K562 (cell line): ENCODE measurements around the gene TRIP6. TPM values are rescaled to one million over a fixed set of nuclear protein-coding genes. Genes with fewer than 3 reads are reported as not detected.

Experiments used
- ATAC-seq: fragments of 200-7000 bp; cut with Tn5 transposase; 3 replicates; pipeline ENCODE4 v1.9.1; 2020; ENCODE audit warnings: moderate library complexity
- BruUV-seq: library from RNA; stranded (reverse); fragments of 400-500 nt; replicated peaks from 2 replicates; lab custom pipeline; 2021; lab: Mats Ljungman, UMichigan
- CTCF ChIA-PET: fragments of 300-600 bp; formaldehyde crosslinking; extraction: SDS; loops from one replicate; lab custom pipeline; 2021; ENCODE audit warnings: low intra/inter-chr PET ratio; lab: Yijun Ruan, JAX
- POLR2A ChIA-PET: fragments of 300-600, 350-650 bp; sonication (Branson Sonifier 250); formaldehyde crosslinking; extraction: SDS; loops from one replicate; lab custom pipeline; 2021; ENCODE audit warnings: antibody characterized with exemption, inconsistent platforms; lab: Yijun Ruan, JAX
- DNase-seq, 4 experiments: peaks; one replicate each; pipeline versions ENCODE4 v3.0.0 to v3.0.0-alpha.2; 2011 to 2018; ENCODE audit warnings: low spot score in 3 of 4, mixed read lengths in 3 of 4; ENCODE audit errors: extremely low read depth in 1 of 4
- FAIRE-seq: peaks from 2 replicates; lab custom pipeline; 2011; peaks lifted over from hg19 to GRCh38; lab: Jason Lieb, UNC
- H2AFZ ChIP-seq: 2 replicates; pipeline ENCODE4 v1.6.0; 2011; ENCODE audit warnings: low read depth, low read length, control low read depth, inconsistent platforms
- H3K27ac ChIP-seq: fragments of 200-600 bp; 3 replicates; pipeline ENCODE4 v1.8.0; 2011; ENCODE audit warnings: low read depth, mild to moderate bottlenecking, control low read depth, inconsistent platforms, low read length, moderate library complexity, mixed read lengths; ENCODE audit errors: extremely low read depth
- H3K27me3 ChIP-seq, 2 experiments: fragments of 300-600 bp in 1 of 2; 2 replicates in 1 of 2; 3 replicates in 1 of 2; pipeline versions ENCODE4 v1.6.0 to v1.8.0; 2011; ENCODE audit warnings: inconsistent platforms in 2 of 2, low read length in 2 of 2, mild to moderate bottlenecking in 1 of 2, mixed read lengths in 1 of 2, moderate library complexity in 1 of 2; ENCODE audit not compliant: control insufficient read depth in 2 of 2, insufficient read depth in 2 of 2
- H3K36me3 ChIP-seq: fragments of 300-600 bp; 3 replicates; pipeline ENCODE4 v1.8.0; 2011; ENCODE audit warnings: mild to moderate bottlenecking, low read length, inconsistent platforms; ENCODE audit not compliant: control insufficient read depth, insufficient read depth
- H3K4me1 ChIP-seq, 2 experiments: fragments of 200-600 bp in 1 of 2; replicated peaks in 1 of 2; 2 replicates in 1 of 2; 3 replicates in 1 of 2; pipeline versions ENCODE4 v1.5.1 to v1.8.0; 2011; ENCODE audit warnings: inconsistent platforms in 2 of 2, low read length in 2 of 2, mild to moderate bottlenecking in 1 of 2, mixed read lengths in 1 of 2, moderate library complexity in 1 of 2; ENCODE audit not compliant: control insufficient read depth in 2 of 2, insufficient read depth in 2 of 2
- H3K4me2 ChIP-seq: 2 replicates; pipeline ENCODE4 v1.6.1; 2011; ENCODE audit warnings: low read length, control low read depth, inconsistent platforms, mixed read lengths; ENCODE audit not compliant: insufficient read depth
- H3K4me3 ChIP-seq: fragments of 200-600 bp; sonication (generic), shearing (Covaris generic); 2 replicates; pipeline ENCODE4 v1.5.1; 2016; ENCODE audit warnings: control low read depth, inconsistent platforms
- H3K79me2 ChIP-seq: fragments of 200-600 bp; 3 replicates; pipeline ENCODE4 v1.8.0; 2011; ENCODE audit warnings: low read length, inconsistent platforms; ENCODE audit not compliant: control insufficient read depth, insufficient read depth
- H3K9ac ChIP-seq, 2 experiments: 2 replicates each; pipeline versions ENCODE4 v1.6.0 to v1.6.1; 2011; ENCODE audit warnings: low read depth in 2 of 2, low read length in 2 of 2, control low read depth in 1 of 2, inconsistent platforms in 1 of 2, mild to moderate bottlenecking in 1 of 2, mixed read lengths in 1 of 2; ENCODE audit not compliant: insufficient read depth in 1 of 2
- H3K9me1 ChIP-seq: one replicate; pipeline ENCODE4 v1.6.0; 2011; ENCODE audit warnings: inconsistent platforms, mild to moderate bottlenecking, low read length, moderate library complexity; ENCODE audit not compliant: control insufficient read depth, insufficient read depth
- H3K9me3 ChIP-seq: replicated peaks from 2 replicates; pipeline ENCODE4 v1.5.1; 2011; ENCODE audit warnings: low read depth, low read length, inconsistent platforms; ENCODE audit not compliant: control insufficient read depth, insufficient read depth
- H4K20me1 ChIP-seq: replicated peaks from 2 replicates; pipeline ENCODE4 v1.6.1; 2011; ENCODE audit warnings: low read length, inconsistent platforms, mixed read lengths; ENCODE audit not compliant: control insufficient read depth, insufficient read depth
- E2F6 ChIP-seq, 2 experiments: IDR thresholded peaks; 2 replicates each; pipeline ENCODE4 v1.6.1; 2011; ENCODE audit warnings: borderline replicate concordance in 1 of 2, control low read depth in 1 of 2, low read depth in 1 of 2, low read length in 1 of 2, mild to moderate bottlenecking in 1 of 2, mixed read lengths in 1 of 2, moderate library complexity in 1 of 2; ENCODE audit not compliant: insufficient read depth in 1 of 2, insufficient read length in 1 of 2, poor library complexity in 1 of 2, severe bottlenecking in 1 of 2; ENCODE audit errors: extremely low read depth in 1 of 2
- NELFE ChIP-seq: IDR thresholded peaks from 2 replicates; pipeline ENCODE4 v1.6.1; 2011; ENCODE audit warnings: mild to moderate bottlenecking; ENCODE audit not compliant: insufficient read depth, insufficient read length
- ZNF449 ChIP-seq: fragments of 250-450 bp; sonication (Bioruptor Pico); IDR thresholded peaks from 2 replicates; pipeline ENCODE4 v1.8.0; 2022; ENCODE audit warnings: moderate library complexity, mild to moderate bottlenecking, inconsistent platforms
- WGBS: fragments of 100-300 bp; shearing (Covaris generic); methylation state at CpG from one replicate; pipeline ENCODE4 v1.1.6; 2016; ENCODE audit warnings: low coverage, mixed read lengths; ENCODE audit not compliant: insufficient coverage; ENCODE audit errors: missing lambda C conversion rate; 5-methylcytosine and 5-hydroxymethylcytosine counted together
- in situ Hi-C: fragments of 300-500 bp; cut with MboI; formaldehyde crosslinking; loops from 4 replicates; pipeline ENCODE4 v1.15.0; 2018; ENCODE audit warnings: inconsistent platforms, mixed read lengths
- intact Hi-C: fragments of 100-400 bp; cut with micrococcal nuclease; formaldehyde crosslinking; loops from 2 replicates; pipeline ENCODE4 v1.14.2; 2022
- polyA plus RNA-seq, 8 experiments: library from polyadenylated mRNA; depleted of rRNA in 4 of 8; stranded (reverse) in 5 of 8; unstranded in 3 of 8; fragments of >200 nt; fragmentation: Nextera tagmentation in 2 of 8; fragmentation: Illumina TruSeq in 1 of 8; extraction: Ambion mirVana in 2 of 8; extraction: Trizol in 1 of 8; gene quantifications; 2 replicates each; pipeline versions ENCODE4 v1.2.1 to v1.2.3, GENCODE V29; 2011 to 2014; ENCODE audit warnings: inconsistent platforms in 1 of 8, missing spikeins in 1 of 8
- total RNA-seq, 7 experiments: library from RNA; depleted of rRNA in 6 of 7; stranded (reverse); fragments of >200 nt in 6 of 7; fragmentation: Illumina TruSeq in 2 of 7; extraction: Trizol in 2 of 7; gene quantifications; 2 replicates each; pipeline versions ENCODE4 v1.2.1 to v1.2.3, GENCODE V29; 2011 to 2021; ENCODE audit warnings: low replicate concordance in 1 of 7

TRIP6 gene
- total and polyA plus RNA-seq, 9 of the 15 experiments (the other 6 are each of a cell fraction or from before 2014, with no cell fraction given): 5.9 to 141 (median 54.0) TPM

- no peaks in the 10 kb centered on the region for H3K79me2 ChIP-seq
- H3K4me2 ChIP-seq: no peak overlapping the region
- no peak for ATAC-seq
- H3K27me3 ChIP-seq: no peaks in the 10 kb centered on the region
- H3K36me3 ChIP-seq: no peaks in the 10 kb centered on the region
- no peak overlapping the region for H2AFZ ChIP-seq
- H3K9me3 ChIP-seq: no peaks in the 10 kb centered on the region
- no peak overlapping the region for H3K9ac ChIP-seq
- DNase-seq: no peak
- CTCF ChIA-PET: no interaction called here
- H3K27ac ChIP-seq: no peak overlapping the region
- WGBS: 38% methylated on average over 7 of the region's 8 CpGs
- POLR2A ChIA-PET: no interaction called here
- peaks cover 4% of the 10 kb centered on the region in 2 experiments; a peak in 1 of 5 replicates for H3K4me1 ChIP-seq
- FAIRE-seq: no peak
- in situ Hi-C loops (loop anchor here (25.0 kb wide), 1 partner anchor 372 kb away; no protein-coding TSS in a partner anchor), intact Hi-C loops (no loop called here)
- no TSS peak for BruUV-seq
- no peaks in the 10 kb centered on the region for H3K9me1 ChIP-seq
- no peaks in the 10 kb centered on the region for H4K20me1 ChIP-seq
- TF ChIP-seq ZNF449 (no peak), E2F6 (IDR thresholded peaks at IDR 0.05; ENCODE audit: borderline replicate concordance in 1 of 2, extremely low read depth in 1 of 2, insufficient read depth in 1 of 2, insufficient read length in 1 of 2, low read depth in 1 of 2, low read length in 1 of 2, poor library complexity in 1 of 2, severe bottlenecking in 1 of 2) (no peak), NELFE (no peak)
- no peak overlapping the region for H3K4me3 ChIP-seq
These were observed 47.8 kb downstream of the TRIP6 start for GRCh38 chr7:100914879-100915447.
